NCI-H226 (cell line): ENCODE data around the gene UNC5A.

ENCODE experiments used
- DNase-seq: peaks from one replicate; pipeline ENCODE4 v3.0.0-alpha.2; 2015

The UNC5A gene

DNA sequence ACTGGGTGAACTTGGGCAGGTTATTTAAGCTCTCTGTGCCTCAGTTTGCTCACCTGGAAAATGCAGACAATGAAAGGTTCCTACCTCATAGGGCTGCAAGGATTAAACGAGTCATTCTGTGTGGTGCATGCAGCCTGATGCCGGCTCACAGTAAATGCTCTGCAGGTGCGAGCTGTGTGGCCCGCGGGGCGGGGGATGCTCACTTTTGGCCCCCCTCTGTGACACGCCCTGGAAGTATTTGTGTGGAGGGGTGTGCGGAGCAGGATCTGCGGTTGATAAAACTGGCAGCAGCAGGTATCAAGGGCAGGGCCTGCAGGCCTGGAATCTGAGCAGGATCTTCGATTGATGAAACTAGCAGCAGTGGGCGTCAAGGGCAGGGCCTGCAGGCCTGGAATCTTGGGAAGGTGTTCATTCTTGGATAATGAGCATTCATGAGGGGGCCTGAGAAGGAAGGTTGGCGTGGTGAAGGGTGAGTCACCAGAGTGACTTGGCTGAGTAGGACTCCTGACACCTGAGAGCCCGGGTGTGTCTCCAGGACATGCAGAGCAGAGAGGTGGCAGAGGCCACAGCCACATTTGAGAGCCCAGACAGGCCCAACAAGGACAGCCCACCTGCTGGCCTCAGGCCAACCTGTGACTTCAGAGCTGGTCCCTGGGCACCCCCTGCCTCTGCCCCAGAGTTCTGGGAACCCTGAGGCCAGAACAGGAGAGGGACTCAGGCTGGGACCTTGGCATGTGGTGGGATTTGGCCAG is 11.9 kb downstream of the UNC5A start:
- peak; percentile 33 for DNase-seq

DNA sequence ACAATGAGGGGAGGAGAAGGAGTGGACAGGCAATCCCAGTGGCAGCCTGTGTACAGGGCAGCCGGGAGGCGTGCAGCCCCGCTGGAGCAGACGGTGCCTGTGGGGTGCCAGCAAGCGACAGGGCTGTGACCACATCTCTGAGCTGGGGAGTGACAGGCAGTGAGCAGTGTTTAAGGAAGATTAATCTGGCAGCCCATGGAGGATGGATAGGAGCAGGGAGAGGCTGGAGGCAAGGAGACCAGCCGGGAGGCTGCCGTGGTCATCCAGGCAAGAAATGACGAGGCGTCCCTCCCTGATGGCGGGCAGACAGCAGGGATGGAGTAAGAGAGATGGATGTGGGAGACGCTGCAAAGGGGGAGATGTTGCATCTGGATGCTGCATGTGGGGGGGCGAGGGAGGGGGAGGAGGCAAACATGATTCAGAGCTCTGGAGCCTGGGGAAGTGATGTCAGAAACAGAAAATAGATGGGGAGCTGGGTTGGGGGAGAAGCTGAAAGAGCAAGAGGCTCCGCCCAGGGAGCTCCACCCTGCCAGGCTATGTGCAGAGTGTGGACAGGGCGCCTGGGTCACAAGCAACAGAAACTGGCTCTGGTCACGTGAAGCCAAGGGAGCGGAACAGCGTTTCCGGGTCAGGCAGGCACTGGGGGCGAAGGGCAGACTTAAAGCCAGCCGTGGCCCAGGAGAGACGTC is 12.6 kb downstream of the UNC5A start:
- DNase-seq: peak; percentile 70

DNA sequence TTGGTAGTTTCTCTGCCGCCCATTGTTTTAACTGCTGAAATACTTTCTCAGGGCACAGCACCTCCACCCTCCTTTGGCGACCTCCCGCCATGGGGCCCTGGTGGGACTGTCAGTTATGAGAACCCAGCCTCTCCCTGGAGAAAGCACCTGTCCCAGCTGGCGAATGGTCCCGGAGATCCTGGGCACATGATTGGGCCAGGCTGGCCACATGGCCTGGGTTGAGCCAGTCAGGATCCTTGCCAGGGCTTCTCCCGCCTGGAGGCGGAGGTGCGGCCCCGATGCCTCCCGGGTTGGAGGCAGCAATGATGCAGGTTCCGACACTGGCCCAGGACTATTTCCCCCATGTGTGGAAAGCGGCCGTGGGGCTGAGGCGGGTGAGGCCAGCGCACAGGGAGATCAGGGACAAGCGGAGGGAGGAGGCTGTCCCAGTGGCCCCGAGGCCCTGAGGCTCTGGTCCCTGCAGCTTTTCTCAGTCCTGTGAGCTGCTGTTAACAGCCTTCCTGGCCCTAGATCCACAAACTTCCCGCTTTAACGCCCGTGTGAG is 13.6 kb downstream of the UNC5A start:
- DNase-seq: no peak

DNA sequence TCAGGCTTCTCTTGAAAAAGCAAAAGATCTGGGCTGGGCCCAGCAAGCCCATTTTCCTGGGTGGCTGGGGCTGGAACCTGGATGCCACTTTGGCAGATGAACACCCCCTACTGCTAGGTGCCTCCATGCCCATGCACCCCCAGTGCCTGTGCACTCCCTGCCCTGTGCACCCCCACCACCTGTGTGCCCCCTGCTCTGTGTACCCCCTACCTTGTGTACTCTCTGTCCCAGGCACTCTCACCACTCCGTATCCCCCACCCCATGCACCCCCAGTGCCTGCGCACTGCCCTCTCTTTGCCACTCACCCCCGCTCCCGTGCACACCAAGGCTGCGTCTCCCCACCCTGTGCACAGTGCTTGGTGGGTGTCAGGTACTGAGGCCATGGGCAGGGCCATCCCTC is 14.2 kb downstream of the UNC5A start:
- DNase-seq: no peak

DNA sequence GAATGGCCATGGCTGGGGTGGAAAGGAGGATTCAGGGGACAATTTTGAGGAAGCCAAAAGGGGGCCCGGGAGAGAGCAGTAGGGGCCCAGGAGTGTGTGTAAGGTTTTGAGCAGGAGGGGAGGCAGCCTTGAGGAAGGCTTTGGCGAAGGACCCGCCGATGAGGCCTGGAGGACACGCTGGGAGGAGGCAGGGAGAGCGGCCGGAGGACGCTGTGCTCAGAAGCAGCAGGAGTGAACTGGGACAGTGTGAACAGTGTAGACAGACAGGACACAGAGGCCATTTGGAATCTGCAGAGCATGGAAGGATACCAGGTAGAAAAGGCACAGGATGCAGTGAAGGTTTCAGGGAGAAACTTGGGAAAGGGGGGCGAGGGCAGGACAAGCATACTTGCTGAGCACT is 14.9 kb downstream of the UNC5A start:
- DNase-seq: no peak

DNA sequence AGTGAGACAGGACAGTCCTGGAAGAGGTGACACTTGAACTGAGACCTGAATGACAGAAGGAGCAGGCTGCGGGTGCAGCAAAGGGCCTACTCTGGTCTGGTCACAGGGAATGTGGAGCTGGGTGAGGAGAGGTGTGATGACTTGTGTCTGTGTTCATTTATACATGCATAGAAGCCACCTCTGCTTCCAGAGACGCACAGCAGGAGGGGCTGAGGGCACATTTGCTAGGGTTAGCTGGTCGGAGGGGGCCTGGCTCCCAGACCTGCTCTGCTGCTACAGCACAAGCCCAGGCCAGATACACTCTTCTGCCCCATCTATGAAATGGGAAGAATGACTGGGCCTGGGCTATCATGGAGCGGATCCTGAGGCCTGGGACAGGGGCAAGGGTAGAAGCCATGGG is 15.6 kb downstream of the UNC5A start:
- no peak for DNase-seq

DNA sequence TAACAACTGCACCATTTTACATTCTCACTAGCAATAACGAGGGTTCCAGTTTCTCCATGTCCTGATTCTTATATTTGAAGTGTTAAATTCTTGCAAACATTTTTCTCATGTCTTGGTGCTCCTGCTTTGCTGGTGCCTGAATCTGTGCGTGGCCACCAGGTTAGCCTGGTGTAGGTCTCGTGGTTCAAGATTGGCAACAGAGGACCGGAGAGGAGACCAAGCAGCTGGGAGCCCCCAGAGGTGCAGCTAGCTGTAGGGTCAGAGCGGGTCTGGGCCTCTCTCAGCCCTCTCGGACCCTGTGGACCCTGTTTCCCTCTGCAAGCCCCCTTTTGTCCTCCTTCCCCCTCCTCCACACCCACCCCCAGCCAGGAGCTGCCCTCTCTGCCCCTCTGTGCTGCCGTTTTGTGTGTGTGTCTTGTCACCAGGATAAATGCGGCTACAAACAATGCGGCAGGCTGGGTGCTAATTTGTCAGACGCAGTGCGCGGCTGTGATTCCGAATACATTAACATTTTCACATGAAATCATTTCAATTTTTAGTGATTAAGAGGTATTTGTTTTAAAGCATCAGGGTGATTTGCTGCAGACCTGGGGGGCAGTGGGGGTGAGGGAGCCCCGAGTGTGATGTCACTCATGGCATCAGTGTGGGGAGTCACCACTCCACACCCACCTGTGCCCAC is 17.5 kb downstream of the UNC5A start:
- DNase-seq: no peak

DNA sequence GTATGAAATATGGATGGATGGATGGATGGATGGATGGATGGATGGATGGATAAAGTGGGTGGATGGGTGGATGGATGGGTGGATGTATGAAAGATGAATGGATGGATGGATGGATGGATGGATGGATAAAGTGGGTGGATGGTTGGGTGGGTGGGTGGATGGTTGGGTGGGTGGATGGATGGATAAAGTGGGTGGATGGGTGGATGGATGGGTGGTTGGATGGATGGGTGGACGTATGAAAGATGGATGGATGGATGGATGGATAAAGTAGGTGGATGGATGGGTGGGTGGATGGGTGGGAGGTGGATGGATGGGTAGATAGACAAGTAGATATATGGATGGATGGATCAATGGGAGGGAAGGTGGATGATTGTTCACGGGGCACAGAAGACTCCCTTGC is 19.0 kb downstream of the UNC5A start:
- DNase-seq: no peak

DNA sequence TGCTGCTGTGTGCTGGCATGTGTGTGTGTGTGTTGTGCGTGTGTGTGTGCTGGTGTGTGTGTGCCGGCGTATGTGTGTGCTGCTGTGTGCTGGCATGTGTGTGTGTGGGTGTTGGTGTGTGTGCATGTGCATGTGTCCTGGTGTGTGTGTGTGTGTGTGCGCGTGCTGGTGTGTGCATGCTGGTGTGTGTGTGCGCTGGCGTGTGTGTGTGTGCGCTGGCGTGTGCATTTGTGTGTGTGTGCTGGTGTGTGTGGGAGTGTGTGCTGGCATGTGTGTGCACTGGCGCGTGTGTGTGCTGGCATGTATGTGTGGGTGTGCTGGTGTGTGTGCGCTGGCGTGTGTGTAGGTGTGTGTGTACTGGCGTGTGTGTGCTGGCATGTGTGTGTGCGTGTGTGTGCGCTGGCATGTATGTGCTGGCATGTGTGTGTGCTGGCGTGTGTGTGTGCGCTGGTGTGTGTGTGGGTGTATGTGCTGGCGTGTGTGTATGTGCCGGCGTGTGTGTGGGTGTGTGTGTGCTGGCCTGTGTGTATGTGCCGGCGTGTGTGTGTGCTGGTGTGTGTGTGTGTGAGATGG is 20.1 kb downstream of the UNC5A start:
- DNase-seq: no peak

DNA sequence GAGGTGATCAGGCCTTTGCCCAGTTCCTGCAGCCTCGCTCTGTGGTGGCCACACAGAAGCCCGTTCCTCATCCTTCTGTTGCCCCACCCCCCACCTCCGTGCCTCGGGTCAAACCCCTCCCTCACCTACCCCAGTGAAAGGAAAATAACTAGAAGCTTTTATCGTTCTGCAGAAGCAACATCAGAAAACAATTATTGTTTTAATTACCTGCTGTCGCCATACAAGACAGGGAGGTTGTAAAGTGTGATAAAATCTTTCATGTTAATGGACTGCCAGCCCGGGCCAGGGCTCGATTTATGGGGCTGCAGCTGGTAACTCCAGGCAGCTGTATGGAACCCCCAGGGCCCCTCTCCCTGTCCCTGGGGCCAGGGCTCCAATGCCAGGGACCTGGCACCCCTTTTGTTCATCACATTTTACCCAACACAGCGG is 20.6 kb downstream of the UNC5A start:
- no peak for DNase-seq

DNA sequence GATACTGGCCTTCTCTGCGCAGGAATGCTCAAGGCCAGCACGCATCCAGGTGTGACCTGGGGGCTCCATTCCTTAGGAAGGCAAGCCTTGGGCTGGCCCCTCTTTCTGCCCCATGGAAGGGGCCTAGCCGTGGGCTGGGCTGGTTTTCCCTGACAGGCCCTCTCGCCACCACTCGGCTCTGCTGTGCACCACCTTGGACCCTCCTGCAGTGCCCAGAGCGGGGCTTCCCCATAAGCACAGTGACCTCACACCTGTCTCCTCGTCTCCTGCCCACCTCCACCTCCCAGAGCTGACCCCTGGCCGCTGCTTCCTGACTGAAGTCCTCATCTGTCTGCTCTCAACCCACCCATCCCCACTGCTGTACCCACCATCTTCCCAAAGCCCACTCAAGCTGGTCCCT is 21.1 kb downstream of the UNC5A start:
- no peak for DNase-seq

DNA sequence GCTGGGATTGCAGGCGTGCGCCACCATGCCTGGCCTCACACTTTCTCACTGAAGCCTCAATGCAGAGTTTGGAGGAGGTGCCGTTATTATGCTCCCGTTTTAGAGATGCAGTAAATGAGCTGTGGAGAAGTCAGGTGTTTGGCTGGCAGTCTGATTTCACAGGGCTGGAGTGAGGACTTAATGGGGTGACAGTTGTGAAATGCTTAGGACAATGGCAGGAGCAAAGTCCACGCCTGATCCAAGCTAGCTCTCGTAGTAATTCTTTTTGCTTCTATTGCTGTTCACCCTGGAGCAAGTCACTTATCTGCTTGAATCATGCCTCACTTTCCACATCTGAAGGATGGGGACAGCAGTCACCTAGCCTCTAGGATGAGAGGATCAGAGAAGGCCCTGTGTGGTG is 21.8 kb downstream of the UNC5A start:
- DNase-seq: no peak

DNA sequence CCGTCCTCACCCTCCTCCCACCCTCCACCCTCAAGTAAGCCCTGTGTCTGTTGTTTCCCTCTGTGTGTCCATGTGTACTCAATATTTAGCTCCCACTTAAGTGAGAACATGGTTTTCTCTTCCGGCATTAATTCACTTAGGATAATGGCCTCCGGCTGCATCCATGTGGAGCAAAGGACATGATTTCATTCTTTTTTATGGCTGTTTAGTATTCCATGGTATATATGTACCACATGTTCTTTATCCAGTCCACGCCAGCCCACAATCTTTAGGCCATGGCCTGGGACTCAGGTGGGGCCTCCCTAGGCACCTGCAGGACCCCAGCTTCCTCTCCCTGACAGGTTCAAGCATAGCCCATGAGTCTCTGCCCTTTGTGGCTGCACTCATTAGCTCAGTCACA is 22.9 kb downstream of the UNC5A start:
- no peak for DNase-seq

DNA sequence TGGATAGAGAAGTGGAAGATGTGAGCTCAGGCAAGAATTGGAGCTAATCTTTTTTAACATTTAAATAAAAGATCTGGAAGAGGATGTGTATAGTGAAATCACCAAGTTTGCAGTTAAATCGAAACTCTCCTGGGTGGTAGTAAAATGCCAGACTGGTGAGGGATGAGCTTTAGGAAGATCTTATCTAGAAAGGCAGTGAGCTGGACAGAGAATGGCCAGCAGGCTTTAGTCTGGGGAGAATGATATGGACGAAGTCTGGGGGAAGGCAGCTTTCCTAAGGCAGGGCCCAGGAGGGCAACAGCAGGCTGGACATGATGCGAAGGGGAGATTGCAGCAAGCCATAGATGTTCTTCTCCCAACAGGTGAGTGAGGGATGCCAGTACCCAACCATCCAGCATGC is 25.6 kb downstream of the UNC5A start:
- DNase-seq: no peak

DNA sequence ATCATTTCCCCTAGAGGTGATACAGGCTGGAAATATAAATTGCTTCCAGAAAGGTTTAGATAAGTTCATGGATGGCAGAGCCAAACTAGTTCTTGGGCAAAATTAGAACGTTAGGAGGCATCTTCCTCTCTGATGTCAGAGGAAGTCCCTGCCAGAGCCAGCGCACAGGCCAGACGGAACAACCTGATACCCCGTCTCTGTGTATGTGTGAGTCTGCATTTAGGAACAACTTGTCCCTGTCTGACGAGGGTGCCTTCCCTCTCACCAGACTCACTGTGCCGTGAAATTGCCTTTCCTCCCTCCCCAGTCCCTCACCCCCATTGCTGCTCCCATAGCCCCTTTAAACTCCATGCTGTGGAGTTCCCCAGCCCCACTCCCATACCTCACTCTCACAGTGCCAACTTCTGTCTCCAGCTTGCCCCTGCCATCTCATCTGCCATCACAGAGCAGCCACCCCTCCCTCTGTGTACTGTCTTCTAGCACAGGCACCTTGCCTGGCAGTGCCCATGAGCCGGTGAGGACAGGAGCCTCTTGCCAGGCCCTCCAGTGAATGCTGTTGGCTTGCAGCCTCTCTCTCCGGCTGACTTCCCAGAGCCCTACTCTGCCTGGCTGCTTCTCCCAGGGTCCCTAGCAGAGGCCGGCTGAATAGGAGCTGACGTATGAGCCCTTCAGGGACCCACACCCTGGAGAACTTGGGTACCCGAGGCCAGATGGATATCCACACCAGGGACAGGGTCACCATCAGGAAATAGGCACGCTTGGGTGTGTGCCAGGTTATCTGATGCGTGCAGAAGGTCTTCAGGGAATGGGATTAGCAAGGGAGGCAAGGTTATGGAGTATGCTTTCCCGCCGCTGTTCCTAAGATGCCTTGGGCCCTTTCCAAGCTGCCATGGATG is 26.7 kb downstream of the UNC5A start:
- DNase-seq: no peak

DNA sequence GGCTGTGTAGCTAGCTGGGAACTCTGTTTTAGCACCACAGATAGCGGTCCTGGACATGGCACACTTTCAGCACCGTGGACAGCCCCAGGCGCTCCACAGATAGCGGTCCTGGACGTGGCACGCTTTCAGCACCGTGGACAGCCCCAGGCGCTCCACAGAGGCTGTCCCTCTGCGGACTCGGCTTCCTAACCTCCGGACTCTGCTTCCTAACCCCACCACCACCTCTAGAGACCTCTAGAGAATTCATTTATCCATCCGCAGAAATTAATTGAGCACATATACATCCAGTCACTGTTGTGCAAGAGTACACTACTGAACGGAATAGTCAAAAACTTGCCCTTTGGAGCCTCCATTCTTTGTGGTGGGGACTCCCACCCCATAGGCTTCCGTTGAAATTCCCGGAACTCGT is 27.4 kb downstream of the UNC5A start:
- peak; percentile 82 for DNase-seq

DNA sequence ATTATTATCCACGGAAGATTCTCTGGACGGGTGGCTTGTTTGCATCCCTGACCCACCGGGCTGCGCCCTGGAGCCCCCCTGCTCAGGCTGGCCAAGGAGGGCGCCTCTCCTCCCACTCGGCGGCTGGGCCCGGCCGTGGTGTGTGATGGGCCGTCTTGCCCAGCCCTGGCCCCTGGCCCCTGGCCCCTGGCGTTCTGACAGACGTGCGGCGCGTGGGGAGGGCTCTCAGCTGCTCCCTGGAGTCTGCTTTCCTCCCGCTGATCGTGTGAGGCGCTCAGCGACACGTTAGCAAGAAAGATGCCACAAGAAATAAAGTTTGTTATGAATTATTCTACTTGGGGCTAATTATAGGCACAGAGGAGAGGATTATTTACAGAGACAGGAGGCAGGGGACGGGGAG is 33.3 kb downstream of the UNC5A start:
- no peak for DNase-seq

DNA sequence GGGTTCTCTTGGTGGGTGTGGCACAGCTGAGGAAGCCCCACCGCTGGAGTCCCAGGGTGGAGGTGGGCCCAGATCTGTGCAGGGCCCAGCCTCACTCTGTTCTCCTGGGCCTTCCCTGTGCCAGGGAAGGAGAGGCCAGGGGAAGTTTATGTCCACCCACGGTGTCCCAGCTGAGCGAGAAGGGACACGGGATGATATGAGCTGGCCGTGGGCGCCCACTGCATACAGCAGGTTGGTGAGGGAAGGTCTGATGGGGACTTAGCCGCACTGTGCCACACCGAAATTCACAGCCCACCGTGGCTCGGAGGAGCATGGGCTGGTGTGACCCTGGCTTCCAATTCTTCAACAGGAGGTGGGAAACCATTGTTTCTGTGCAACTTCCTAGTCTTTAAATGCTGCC is 33.9 kb downstream of the UNC5A start:
- no peak for DNase-seq

DNA sequence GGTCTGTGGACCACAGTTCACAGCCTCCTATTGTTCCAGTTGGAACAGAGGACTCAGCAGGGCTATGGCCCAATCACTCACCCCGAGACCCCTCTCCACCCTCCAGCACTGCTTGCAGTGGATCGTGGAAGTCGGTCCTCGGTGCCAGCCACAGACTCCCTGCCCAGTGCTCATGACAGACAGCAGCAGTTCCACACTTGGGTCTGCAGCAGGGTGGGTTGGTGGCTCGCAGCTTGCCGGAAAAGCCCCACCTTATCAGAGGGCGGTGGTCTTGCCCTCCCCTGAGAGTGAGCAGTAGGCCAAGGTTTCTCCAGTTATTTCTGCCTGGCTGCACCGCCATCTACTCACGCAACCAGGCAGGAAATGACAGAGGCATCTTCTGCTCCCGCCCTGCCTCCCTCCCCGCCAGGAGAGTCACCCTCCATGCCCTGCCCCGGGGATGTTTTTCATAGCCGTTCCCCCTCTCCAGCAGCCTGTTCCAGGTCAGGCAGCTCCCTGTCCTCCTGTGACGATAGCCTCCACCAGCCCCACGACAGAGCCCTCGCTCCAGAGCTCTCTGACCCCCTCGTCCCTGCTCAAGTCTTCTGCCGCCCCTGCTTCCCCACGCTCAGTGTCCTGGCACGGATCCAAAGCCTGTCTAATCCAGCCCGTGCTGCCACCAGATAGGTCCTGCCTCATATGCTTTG is 34.5 kb downstream of the UNC5A start:
- peak; percentile 45 for DNase-seq

DNA sequence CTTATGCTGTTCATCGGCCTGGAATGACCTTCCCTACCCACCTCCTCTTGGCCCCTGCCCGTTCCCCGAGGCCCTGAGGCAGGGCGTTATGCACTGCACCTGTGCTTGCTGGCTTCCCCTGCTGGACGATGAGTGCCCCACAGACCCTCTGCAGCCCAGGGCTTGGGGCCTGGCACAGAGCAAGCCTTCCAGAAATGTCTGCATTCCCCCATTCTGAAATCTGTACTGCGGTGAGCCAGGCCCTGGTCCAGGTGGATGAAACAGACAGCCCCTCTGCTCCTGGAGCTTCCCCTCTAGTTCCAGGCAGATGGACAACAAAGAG is 35.0 kb downstream of the UNC5A start:
- DNase-seq: no peak

DNA sequence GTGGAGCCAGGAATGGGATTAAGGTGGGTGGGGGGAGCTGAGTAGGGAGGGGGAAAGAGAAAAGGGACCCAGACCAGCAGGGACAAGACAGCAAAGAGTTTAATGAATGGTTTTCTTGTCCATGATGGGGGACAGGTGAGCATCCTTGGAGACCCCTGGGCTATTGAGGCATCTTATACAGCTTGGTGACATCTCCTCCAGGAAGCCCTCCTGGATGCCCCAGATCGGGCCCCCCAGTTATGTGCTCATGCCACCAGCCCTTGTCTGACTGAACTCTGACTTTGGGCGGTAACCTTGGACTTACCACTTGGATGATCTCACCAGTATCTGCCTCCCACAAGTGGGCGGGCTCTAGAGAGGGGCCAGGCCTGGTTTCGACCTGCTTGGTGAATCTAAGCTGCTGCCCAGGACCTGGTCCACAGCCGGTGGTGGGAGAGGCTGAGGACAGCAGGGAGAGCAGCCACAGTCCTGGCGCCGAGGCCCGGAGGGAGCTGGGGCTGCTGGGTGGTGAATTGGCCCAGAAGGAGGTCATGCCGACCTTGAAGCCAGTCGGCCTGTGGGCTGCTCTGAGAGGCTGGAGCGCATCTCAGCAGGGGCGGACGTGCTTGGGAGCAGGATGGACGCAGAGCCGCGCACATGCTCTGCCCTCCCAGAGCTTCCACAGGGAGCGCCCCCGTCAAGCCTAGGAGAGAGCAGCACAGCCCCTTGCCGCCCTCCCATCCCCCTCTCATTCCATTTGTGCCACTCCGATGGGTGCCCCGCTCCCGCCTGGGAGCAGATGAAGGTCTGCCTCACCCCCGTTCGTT is 36.2 kb downstream of the UNC5A start:
- no peak for DNase-seq
